Peyer's patch (tissue), 4 donors: ENCODE data around the gene SMAD5.

Experiments used
- CTCF ChIP-seq, 6 experiments: fragments of 450-650 bp in 4 of 6; fragments of 200-600 bp in 2 of 6; sonication (generic) in 1 of 6; IDR thresholded peaks; one replicate each; pipeline ENCODE4 v1.5.1; 2017 to 2019; ENCODE audit warnings: antibody characterized with exemption in 6 of 6, mild to moderate bottlenecking in 3 of 6, moderate library complexity in 1 of 6
- POLR2A ChIP-seq, 2 donors: fragments of 450-650 bp; IDR thresholded peaks; one replicate each; pipeline ENCODE4 v1.5.1; 2017; ENCODE audit warnings: antibody characterized with exemption in 2 of 2, mild to moderate bottlenecking in 2 of 2, moderate library complexity in 2 of 2

- TF ChIP-seq CTCF (IDR thresholded peaks at IDR 0.05), result no peak
- TF ChIP-seq POLR2A (IDR thresholded peaks at IDR 0.05), result no peak
Measured at GRCh38 chr5:136128481-136128880, 4.2 kb upstream of the SMAD5 start.
